Measurements from ENCODE around the gene INO80.
"Not testable (repeated sequence)": the region's sequence is repeated elsewhere in the genome, so short reads cannot be mapped to it uniquely, and the experiment has no call there.

INO80 gene, protein sequence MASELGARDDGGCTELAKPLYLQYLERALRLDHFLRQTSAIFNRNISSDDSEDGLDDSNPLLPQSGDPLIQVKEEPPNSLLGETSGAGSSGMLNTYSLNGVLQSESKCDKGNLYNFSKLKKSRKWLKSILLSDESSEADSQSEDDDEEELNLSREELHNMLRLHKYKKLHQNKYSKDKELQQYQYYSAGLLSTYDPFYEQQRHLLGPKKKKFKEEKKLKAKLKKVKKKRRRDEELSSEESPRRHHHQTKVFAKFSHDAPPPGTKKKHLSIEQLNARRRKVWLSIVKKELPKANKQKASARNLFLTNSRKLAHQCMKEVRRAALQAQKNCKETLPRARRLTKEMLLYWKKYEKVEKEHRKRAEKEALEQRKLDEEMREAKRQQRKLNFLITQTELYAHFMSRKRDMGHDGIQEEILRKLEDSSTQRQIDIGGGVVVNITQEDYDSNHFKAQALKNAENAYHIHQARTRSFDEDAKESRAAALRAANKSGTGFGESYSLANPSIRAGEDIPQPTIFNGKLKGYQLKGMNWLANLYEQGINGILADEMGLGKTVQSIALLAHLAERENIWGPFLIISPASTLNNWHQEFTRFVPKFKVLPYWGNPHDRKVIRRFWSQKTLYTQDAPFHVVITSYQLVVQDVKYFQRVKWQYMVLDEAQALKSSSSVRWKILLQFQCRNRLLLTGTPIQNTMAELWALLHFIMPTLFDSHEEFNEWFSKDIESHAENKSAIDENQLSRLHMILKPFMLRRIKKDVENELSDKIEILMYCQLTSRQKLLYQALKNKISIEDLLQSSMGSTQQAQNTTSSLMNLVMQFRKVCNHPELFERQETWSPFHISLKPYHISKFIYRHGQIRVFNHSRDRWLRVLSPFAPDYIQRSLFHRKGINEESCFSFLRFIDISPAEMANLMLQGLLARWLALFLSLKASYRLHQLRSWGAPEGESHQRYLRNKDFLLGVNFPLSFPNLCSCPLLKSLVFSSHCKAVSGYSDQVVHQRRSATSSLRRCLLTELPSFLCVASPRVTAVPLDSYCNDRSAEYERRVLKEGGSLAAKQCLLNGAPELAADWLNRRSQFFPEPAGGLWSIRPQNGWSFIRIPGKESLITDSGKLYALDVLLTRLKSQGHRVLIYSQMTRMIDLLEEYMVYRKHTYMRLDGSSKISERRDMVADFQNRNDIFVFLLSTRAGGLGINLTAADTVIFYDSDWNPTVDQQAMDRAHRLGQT (N-terminal part only)

DNA sequence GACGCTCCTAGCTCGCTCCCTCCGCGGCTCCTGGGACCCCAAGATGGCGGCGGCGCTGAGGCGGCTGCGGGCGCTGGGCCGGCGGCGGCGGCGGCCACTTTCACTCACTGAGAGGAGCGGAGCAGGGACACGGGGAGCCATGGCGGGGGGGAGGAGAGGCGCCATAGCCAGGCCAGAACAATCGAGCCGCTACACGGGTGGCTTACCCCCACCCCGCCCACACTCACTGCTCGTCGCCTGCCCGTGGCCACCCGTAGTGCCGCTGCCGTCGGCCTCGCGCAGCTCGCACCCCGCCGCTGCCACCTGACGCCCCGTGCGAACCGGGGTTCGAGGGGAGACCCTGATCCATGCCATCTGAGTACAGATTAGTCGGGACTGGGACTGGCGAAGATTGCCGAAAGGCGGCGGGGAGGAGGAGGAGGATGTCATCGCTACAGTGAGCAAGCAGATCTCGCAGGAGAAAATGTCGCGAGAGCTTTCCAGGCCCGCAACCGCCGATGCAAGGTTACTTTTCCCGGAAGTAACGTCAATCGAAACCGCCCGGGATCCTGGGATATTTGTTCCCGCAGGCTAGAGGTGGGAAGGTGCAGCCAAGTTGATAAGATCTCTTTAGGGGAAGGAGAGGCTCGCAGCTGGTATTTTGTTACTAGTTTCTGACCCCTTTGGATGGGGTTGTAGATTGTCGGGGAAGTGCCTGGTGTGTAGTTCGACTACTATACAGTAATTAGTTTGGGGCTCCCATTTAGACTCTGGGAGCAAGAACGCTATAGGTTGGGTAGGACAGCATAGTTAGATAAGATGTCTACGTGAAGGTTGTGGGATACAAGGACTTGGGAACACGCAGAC is at the start of gene INO80:
INO80 (minus strand) TSS at position 165 of the 846 bp plus-strand sequence. CDS start 19,970 bp downstream, outside the sequence.
- DNase-seq (ENCODE audit: low read depth in 2 of 2): peak; percentile 96

DNA sequence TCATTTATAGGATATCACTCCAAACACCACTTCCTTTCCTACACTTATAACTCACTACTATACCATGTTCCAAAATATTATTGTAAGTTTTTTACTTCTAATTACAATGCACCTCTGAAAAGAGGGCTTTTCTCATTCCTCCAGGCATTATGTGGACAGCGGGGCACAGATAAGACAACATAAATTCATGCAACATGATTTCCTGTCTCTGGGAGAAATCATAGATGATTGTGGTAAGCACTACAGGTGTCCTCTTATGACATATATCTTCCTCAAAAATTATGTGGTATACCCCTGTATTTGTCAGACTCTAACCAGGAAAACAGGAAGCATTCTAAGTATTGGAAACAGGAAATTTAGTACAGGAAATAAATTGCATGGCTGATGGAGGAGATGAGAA is 45.7 kb upstream of the INO80 start:
- no peak for DNase-seq (ENCODE audit: low read depth in 2 of 2)

DNA sequence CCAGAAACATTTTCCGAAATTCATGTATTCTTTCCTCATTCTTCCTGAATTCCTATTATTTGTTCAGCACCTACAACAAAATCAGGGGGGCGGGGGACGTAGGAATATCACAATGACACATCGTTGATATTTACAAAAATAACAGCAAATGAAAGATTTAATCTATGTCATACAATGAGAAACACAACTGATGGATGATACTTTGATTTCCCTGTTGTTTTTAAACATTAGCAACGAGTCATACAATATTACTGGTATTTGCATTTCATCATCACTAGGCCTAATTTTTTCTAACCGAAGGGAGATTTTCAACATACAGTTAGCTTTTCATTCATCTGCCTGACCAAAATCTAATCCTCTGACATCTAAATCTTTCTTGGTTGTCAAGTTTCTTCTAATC is 45.3 kb upstream of the INO80 start:
- DNase-seq (ENCODE audit: low read depth in 2 of 2): no peak

DNA sequence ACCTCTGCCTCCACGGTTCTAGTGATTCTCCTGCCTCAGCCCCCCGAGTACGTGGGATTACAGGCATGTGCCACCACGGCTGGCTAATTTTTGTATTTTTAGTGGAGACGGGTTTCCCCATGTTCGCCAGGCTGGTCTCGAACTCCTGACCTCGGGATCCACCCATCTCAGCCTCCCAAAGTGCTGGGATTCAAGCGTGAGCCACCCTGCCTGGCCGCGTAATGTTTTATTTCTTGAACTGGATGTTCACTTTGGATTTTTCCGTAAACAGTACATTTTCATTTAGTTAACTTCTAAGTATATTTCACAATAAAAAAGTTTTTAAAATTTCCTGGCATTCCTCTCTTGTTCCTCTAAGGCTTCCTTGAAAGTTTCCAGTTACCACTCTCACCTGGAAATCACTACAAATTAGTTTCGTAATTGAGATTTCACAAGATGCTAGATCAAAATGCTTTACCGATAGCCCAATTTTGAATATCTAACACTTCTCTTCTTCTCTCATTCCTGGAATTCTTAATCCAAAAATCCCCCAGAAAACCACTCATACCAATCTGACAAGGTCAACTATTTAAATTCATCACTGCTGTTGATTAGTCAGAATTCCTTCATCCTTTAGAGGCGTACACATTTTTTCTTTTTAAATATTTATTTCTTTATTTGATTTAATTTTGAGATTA is 44.7 kb upstream of the INO80 start:
- no peak for DNase-seq (ENCODE audit: low read depth in 2 of 2)

DNA sequence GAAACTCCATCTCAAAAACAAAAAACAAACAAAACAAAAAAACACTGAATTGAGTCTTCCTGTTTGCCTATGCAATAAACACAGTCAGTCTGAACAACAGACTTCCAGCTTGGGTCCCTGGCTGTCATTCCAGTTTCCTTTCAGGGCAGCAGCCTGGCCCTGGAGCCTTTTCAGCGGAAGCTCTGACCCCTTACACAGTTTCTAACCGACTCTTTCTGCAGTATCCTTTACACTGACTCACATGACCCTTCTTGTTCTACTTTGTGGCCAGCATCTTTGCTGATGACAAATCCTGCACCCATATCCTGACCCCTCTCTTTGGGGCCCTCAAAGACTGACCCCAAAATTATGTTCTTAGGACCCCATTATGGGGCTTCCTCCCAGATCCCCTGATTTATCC is 38.3 kb upstream of the INO80 start:
- no peak for DNase-seq (ENCODE audit: low read depth in 2 of 2)

DNA sequence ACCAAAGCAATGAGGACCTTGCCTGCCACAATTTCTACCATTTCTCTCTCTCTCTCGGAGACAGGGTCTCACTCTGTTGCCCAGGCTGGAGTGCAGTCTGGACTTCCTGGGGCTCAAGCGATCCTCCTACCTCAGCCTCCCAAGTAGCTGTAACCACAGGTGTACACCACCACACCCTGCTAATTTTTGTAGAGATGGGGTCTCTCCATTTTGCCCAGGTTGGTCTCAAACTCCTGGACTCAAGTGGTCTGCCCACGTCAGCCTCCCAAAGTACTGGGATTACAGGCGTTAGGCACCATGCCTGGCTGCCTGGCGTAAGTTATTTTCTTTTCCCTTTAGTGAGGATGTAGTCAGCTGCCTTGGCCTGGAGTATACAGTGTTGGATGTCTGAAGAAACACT is 37.7 kb upstream of the INO80 start:
- DNase-seq (ENCODE audit: low read depth in 2 of 2): no peak

DNA sequence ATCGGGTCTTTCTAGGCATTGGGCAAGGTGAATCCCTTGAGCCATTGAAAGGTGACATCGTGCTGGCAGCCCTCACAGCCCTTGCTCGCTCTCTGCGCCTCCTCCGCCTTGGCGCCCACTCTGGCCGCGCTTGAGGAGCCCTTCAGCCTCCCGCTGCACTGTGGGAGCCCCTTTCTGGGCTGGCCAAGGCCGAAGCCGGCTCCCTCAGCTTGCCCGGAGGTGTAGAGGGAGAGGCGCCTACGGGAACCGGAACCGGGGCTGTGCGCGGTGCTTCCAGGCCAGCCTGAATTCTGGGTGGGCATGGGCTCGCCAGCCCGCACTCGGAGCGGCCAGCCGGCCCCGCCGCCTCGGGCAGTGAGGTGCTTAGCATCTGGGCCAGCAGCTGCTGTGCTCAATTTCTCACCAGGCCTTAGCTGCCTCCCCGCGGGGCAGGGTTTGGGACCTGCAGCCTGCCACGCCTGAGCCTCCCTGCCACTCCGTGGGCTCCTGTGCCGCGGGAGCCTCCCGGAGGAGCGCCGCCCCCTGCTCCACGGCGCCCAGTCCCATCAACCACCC is 35.4 kb upstream of the INO80 start:
- DNase-seq (ENCODE audit: low read depth in 2 of 2): no peak

DNA sequence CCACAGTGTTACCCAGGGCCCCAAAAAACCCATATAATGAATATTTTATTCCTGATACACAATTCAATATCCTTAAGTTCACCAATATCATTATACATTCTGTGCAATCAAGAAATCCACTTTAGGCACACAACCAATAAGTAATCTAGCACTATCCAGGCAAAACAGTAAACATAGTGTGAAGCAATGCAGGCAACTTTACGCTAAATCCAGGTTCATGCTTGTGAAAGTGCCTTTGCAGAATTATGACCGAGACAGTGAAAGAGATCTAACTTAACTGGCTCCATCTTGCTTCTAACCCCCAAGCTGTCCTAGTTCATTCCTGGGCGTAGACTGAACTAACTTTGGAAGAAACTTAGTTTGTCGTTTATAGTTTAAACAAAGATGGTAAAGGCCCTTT is 34.2 kb upstream of the INO80 start:
- DNase-seq (ENCODE audit: low read depth in 2 of 2): no peak

DNA sequence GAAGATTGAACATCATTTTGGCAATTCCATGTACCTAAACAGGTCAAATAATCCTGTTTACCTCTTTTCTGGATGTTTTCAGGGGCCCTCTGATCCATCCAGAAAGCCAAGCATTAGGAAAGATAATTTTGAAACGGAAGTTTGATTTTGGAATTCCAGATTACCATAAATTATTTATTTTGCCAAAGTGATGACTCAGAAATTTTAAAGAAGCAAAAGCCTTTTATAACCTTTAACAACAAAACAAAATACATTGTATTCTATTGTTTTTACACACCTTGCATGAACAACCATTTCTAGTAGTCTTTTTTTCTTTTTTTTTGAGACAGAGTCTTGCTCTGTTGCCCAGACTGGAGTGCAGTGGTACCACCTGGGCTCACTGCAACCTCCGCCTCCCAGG is 32.0 kb upstream of the INO80 start:
- no peak for DNase-seq (ENCODE audit: low read depth in 2 of 2)

DNA sequence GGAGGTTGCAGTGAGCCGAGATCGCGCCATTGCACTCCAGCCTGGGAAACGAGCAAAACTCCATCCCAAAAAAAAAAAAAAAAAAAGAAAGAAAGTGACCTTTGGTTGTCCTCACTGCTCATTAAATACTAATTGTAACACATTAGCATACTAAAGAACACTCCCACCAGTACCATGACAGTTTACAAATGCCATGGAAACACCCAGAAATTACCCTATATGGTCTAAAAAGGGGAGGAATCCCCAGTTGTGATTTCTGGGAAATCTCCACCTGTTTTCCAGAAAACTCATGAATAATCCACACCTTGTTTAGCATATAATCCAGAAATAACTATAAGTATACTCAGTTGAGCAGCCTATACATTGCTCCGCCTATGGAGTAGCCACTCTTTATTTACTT is 23.5 kb upstream of the INO80 start:
- no peak for DNase-seq (ENCODE audit: low read depth in 2 of 2)

DNA sequence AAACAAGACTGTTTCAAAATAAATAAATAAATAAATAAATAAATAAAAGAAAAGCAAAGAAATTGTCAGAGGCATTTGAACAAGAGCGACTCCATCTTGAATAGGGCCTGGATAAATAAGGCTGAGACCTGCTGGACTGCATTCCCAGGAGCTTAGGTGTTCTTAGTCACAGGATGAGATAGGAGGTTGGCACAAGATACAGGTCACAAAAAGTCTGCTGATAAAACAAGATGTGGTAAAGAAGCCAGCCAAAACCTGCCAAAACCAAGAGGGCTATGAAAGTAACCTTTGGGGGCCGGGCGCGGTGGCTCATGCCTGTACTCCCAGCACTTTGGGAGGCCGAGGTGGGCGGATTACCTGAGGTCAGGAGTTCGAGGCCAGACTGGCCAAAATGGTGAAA is 23.0 kb upstream of the INO80 start:
- not testable (repeated sequence) for DNase-seq (ENCODE audit: low read depth in 2 of 2)

DNA sequence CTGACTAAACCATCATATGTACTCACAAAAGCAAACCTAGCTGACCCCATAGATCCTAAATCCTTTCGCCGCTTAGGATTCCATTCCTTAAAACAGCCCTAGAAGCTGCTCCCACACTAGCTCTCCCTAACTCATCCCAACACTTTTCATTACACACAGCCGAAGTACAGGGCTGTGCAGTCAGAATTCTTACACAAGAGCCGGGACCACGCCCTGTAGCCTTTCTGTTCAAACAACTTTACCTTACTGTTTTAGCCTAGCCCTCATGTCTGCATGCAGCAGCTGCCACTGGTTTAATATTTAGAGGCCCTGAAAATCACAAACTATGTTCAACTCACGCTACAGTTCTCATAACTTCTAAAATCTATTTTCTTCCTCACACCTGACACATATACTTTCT is 19.5 kb upstream of the INO80 start:
- DNase-seq (ENCODE audit: low read depth in 2 of 2): not testable (repeated sequence)

DNA sequence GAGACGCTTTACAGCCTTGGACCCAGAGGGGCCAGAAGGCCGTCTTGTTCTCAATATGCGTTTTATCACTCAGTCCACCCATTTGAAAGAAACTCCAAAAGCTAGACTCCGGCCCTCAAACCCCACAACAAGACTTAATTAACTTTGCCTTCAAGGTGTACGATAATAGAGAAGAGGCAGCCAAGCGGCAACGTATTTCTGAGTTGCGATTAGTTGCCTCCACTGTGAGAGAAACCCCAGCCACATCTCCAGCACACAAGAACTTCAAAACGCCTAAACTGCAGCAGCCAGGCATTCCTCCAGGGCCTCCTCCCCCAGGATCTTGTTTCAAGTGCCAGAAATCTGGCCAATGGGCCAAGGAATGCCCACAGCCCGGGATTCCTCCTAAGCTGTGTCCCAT is 17.4 kb upstream of the INO80 start:
- no peak for DNase-seq (ENCODE audit: low read depth in 2 of 2)

DNA sequence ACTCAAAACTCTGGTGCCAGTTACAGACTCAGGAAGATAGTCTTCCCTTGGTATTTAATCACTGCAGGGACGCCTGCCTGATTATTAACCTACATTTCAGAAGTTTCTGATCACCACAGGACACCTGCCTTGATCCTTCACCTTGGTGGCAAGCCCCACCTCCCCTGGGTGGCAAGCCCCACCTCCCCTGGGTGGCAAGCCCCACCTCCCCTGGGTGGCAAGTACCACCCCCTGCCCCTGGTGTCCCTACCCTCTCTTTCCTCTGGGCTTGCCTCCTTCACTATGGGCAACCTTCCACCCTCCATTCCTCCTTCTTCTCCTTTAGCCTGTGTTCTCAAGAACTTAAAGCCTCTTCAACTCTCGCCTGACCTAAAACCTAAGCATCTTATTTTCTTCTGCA is 16.0 kb upstream of the INO80 start:
- DNase-seq (ENCODE audit: low read depth in 2 of 2): peak in 1 of 2 donors; percentile 6

DNA sequence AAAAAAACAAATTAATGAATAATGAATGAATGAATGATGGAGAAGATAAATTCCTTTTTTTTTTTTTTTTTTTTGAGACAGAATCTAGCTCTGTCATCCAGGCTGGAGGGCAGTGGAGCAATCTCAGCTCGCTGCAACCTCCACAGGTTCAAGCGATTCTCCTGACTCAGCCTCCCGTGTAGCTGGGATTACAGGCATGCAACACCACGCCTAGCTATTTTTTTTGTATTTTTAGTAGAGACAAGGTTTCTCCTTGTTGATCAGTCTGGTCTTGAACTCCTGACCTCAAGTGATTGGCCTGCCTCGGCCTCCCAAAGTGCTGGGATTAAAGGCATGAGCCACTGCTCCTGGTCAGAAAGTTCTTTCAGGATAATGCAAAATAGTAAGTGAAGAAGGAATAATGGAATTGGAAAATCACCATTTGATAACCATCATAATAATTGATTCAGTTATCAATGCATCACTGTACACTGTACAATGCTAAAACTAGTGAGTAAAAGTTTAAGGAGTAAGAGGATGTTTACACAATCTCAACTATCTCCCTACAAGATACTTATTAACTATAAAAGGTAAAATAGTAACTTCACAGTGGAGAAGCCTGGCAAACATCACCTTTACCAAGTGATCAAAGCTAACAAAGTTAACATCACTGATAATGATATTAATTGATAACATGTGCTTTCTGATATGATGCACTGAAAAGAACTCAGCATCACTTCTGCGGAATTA is 12.3 kb upstream of the INO80 start:
- no peak for DNase-seq (ENCODE audit: low read depth in 2 of 2)

DNA sequence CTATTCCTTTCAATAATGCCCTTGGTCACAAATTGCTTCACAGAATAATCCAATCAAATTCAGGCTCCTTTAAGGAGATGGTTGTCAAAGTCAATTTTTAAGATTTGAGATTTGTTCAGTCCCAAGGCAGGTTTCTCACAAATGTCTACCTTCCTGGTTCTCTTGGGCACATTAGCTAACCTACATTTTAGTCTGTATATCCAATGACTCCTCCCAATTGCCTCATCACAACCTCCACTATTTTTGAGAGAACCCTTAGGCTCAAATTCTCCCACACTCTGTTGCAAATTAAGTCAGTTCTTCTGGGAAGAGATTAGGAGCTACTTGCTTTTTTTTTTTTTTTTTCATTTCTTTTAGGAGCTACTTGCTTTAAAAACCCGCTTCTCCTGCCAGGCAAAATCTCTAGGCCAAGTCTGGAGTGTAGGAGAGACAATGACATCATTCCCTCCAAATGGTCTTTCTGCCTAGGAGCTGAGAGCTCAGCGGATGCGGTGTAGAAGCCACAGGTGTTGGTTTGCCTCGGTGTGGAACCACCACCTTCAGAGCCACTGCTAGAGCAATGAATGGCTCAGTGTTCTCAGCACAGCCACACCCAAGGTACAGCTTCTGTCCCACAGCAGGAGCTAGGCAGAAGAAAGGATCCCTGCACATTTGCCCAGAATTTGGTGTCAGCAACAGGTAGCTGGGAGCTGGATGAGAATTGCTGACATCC is 10.0 kb upstream of the INO80 start:
- DNase-seq (ENCODE audit: low read depth in 2 of 2): no peak

DNA sequence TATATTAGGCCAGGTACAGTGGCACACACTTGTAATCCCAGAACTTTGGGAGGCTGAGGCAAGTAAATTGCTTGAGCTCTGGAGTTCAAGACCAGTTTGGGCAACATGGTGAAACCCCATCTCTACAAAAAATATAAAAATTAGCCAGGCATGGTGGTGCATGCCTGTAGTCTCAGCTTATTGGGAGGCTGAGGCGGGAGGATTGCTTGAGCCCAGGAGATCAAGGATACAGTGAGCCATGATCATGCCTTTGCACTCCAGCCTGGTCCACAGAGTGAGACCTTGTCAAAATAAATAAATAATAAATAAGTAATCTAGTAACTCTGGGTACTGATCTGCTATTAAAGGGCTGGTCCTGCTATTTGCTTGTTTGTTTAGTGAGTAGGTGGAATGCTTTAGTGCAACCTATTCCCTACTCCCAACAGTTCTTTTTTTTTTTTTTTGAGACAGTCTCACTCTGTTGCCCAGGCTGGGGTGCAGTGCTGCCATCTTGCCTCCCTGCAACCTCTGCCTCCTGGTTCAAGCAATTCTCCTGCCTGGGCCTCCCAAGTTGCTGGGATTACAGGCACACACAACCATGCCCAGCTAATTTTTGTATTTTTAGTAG is 9.1 kb upstream of the INO80 start:
- no peak for DNase-seq (ENCODE audit: low read depth in 2 of 2)

DNA sequence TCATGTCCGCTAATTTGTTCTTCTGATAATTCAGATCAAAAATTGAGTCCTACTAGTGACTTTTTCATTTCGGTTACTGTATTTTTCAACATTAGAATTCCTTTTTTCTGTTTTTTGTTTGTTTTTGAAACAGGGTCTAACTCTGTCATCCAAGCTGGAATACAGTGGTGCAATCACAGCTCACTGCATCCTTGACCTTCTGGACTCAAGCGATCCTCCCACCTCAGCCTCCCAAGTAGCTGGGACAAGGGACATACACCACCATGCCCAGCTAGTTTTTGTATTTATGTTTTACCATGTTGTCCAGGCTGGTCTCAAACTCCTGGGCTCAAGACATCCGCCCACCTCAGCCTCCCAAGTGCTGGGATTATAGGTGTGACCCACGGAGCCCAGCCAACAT is 8.0 kb upstream of the INO80 start:
- no peak for DNase-seq (ENCODE audit: low read depth in 2 of 2)

DNA sequence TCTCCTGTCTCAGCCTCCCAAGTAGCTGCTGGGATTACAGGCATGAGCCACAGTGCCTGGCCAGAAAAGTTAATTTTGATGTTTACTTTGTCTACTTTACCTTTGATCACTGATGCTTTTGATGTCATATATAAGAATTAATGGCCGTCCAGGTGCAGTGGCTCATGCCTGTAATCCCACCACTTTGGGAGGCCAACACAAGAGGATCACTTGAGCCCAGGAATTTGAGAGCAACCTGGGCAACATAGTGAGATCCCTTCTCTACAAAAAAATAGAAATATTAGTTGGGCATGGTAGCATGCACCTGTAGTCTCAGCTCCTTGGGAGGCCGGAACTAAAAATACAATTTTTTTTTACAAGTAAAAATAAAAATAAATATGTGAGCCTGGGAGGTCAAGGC is 6.8 kb upstream of the INO80 start:
- DNase-seq (ENCODE audit: low read depth in 2 of 2): no peak
